Uterus (tissue), 2 donors: ENCODE measurements around the gene WDFY2.

Source experiments
- CTCF ChIP-seq, 4 experiments: fragments of 200-600 bp in 2 of 4; fragments of 450-650 bp in 2 of 4; sonication (generic) in 2 of 4; IDR thresholded peaks; one replicate each; pipeline ENCODE4 v1.5.1; 2016 to 2019; ENCODE audit warnings: antibody characterized with exemption in 4 of 4, mild to moderate bottlenecking in 2 of 4, moderate library complexity in 1 of 4
- POLR2A ChIP-seq, 2 donors: fragments of 450-650 bp; IDR thresholded peaks; one replicate each; pipeline ENCODE4 v1.6.1; 2016; ENCODE audit warnings: antibody characterized with exemption in 2 of 2, mild to moderate bottlenecking in 1 of 2, moderate library complexity in 1 of 2

- no peak for TF ChIP-seq CTCF (IDR thresholded peaks at IDR 0.05)
- TF ChIP-seq POLR2A (IDR thresholded peaks at IDR 0.05): no peak
Measured at GRCh38 chr13:51772105-51772455, 187.8 kb downstream of the WDFY2 start.
